Bronchial epithelial cell (primary cell): ENCODE results near the gene MYO7A. TPM values are rescaled to one million over a fixed set of nuclear protein-coding genes. Genes with fewer than 3 reads are reported as not detected.
"Not testable (repeated sequence)": the region's sequence is repeated elsewhere in the genome, so short reads cannot be mapped to it uniquely, and the experiment has no call there.

ENCODE experiments used
- DNase-seq: peaks from one replicate; pipeline ENCODE4 v3.0.0-alpha.2; 2010; ENCODE audit warnings: low read depth
- FAIRE-seq: peaks from 2 replicates; lab custom pipeline; 2011; peaks lifted over from hg19 to GRCh38; lab: Jason Lieb, UNC
- H3K27me3 ChIP-seq: 2 replicates; pipeline ENCODE4 v1.5.1; 2011; ENCODE audit warnings: low read length; ENCODE audit not compliant: control insufficient read depth, insufficient read depth
- H3K36me3 ChIP-seq: 2 replicates; pipeline ENCODE4 v1.5.1; 2011; ENCODE audit warnings: low read length; ENCODE audit not compliant: control insufficient read depth, insufficient read depth
- H3K4me3 ChIP-seq: 2 replicates; pipeline ENCODE4 v1.5.1; 2011; ENCODE audit warnings: mild to moderate bottlenecking, low read depth, low read length, control low read depth
- CTCF ChIP-seq: IDR thresholded peaks from 2 replicates; pipeline ENCODE4 v1.5.1; 2011; ENCODE audit warnings: mild to moderate bottlenecking, moderate library complexity, low read length, control low read depth, inconsistent platforms; ENCODE audit not compliant: insufficient read depth, severe bottlenecking
- total RNA-seq: library from RNA; depleted of rRNA; stranded (reverse); fragments of >200 nt; gene quantifications from 2 replicates; pipeline ENCODE4 v1.2.1, GENCODE V29; 2014

The MYO7A gene
- total RNA-seq, 1 donor from 2014 or later, result under 0.01 TPM

- Histone ChIP-seq H3K4me3 (no peak overlapping the region), H3K36me3 (no peaks in the 10 kb centered on the region), H3K27me3 (no peaks in the 10 kb centered on the region)
- DNase-seq (no peak), FAIRE-seq (no peak)
- no peak for TF ChIP-seq CTCF
Measured at GRCh38 chr11:77095551-77096490, 32.2 kb upstream of the MYO7A start.

DNA sequence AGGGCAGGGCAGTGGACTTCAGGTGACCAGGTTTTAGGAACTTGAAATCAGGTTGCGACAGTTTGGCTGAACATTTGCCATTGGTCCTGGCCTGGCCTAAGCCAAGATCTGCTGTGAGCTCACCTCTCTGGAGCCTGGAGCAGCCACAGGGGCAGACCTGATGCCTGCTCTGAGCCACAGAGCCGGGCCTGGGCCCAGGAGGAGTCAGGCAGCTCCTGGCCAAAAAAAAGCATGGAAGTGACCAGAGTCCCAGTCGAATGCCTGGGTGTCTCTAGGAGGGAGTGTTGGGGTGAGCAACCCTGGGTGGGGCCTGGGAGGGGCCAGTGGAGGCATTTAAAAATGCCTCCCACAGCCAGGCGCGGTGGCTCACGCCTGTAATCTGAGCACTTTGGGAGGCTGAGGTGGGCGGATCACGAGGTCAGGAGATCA, 31.4 kb upstream of the MYO7A start:
- Histone ChIP-seq H3K36me3 (no peaks in the 10 kb centered on the region), H3K4me3 (no peak overlapping the region), H3K27me3 (no peaks in the 10 kb centered on the region)
- no peak for TF ChIP-seq CTCF
- FAIRE-seq (no peak), DNase-seq (no peak)

- not testable (repeated sequence) for H3K27me3 ChIP-seq, H3K4me3 ChIP-seq, FAIRE-seq, DNase-seq, H3K36me3 ChIP-seq
Measured at GRCh38 chr11:77097180-77097579, 30.9 kb upstream of the MYO7A start.

GRCh38 chr11:77100166-77101042, 27.6 kb upstream of the MYO7A start:
- no peak for DNase-seq
- no peak for FAIRE-seq
- Histone ChIP-seq H3K36me3 (no peaks in the 10 kb centered on the region), H3K4me3 (no peak overlapping the region), H3K27me3 (no peaks in the 10 kb centered on the region)
- no peak for TF ChIP-seq CTCF

DNA sequence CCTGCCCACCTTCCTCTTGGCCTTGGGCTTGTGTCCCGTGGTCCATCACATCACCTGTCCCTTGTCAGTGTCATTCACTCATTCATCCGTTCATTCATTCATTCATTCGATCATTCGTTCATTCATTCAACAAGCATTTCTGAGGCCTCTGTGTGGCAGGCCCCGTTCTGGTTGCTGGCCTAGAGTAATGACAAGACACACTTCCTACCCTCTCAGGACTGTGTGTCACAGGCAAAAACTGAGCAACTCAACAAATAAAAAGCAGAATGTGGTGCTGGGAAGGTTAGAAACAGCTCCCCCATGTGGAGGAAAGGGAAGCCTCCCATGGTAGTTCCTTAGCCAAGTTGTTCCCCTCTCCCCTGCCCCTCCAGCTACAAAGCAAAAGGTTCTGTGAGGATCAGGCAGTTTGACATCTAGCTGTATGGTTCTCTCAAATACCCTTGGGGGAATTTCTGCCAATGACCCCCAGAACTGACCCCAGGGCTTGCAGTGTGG, 27.0 kb upstream of the MYO7A start:
- TF ChIP-seq CTCF, result peak; percentile 62
- DNase-seq, result peak; percentile 17
- Histone ChIP-seq H3K27me3 (no peaks in the 10 kb centered on the region), H3K4me3 (no peak overlapping the region), H3K36me3 (no peaks in the 10 kb centered on the region)
- FAIRE-seq, result no peak
